WI38 (cell line): Measurements from ENCODE around the gene ABCC12.

Source experiments
- H3K4me3 ChIP-seq: 2 replicates; pipeline ENCODE4 v1.5.1; 2011; ENCODE audit warnings: low read depth, mild to moderate bottlenecking, control low read depth, low read length
- TF ChIP-seq, protein P1 (sequence below): IDR thresholded peaks from 2 replicates; pipeline ENCODE4 v1.5.1; 2012; ENCODE audit warnings: low read depth, mild to moderate bottlenecking, control low read depth, low read length

ABCC12 gene

DNA sequence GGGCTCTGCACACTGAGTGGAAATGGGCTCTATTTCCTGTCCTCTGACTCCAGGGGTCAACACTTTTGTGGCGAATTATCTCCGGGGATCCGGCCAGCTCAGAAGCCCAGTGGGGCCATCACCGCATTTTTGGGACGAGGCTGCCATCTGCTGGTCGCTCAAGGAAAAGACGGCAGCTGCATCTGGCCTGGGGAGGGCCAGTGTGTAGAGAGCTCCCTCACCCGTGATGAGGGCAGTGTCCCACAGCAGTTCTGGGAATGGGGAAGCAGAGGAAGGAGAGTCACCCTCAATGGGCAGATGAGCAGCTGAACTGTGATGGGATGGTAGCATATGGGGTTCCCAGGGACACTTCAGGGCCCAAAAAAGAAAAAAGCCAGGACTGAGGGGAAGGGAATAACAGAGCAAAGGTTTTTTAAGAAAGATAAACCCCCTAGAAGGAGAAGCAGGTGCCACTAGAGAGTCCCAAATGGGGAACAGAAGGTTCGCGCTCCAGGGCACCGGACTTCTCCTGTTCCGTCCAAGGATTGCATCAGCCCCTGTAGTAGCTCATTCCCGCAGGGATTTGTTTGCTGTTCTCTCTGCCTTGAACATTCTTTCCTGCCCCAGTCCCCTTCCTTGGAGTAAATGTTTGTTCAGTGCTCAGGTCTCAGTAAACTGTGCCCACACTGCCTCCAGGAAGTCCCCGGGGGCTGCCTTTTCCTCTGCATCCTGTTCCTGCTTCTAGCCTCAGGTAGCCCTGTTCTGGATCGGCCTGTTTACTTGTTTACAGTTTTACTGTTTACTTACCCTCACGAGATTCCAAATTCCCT is 9.3 kb upstream of the ABCC12 start:
- no peak overlapping the region for H3K4me3 ChIP-seq
- TF ChIP-seq, protein P1, sequence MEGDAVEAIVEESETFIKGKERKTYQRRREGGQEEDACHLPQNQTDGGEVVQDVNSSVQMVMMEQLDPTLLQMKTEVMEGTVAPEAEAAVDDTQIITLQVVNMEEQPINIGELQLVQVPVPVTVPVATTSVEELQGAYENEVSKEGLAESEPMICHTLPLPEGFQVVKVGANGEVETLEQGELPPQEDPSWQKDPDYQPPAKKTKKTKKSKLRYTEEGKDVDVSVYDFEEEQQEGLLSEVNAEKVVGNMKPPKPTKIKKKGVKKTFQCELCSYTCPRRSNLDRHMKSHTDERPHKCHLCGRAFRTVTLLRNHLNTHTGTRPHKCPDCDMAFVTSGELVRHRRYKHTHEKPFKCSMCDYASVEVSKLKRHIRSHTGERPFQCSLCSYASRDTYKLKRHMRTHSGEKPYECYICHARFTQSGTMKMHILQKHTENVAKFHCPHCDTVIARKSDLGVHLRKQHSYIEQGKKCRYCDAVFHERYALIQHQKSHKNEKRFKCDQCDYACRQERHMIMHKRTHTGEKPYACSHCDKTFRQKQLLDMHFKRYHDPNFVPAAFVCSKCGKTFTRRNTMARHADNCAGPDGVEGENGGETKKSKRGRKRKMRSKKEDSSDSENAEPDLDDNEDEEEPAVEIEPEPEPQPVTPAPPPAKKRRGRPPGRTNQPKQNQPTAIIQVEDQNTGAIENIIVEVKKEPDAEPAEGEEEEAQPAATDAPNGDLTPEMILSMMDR: peak; percentile 68

DNA sequence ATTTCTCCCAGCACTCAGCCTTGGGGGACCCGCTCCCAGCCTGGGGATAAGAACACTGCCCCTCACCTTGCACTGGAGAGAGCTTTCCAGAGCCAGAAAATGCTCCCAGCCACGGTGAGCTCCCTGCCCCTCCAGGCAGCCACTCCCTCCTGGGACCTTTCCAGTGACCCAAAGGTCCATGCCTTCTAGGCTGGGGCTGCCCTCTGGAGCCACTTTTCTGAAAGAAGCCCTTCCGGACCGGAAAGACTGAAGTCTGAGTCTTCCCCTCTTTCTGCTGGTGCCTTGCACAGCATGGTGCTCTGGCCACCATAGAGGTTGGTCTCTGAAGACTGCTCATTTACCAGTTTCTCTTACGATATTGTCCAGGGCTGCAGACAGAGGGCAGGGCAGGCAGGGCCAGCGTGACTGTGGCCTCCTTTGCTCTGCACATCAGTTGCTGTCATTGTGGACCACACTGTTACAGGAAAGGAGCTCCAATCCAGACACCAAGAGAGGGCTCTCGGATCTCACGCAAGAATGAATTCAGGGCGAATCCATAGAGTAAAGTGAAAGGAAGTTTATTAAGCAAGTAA is 7.1 kb upstream of the ABCC12 start:
- TF ChIP-seq, protein P1: no peak
- no peak overlapping the region for H3K4me3 ChIP-seq

DNA sequence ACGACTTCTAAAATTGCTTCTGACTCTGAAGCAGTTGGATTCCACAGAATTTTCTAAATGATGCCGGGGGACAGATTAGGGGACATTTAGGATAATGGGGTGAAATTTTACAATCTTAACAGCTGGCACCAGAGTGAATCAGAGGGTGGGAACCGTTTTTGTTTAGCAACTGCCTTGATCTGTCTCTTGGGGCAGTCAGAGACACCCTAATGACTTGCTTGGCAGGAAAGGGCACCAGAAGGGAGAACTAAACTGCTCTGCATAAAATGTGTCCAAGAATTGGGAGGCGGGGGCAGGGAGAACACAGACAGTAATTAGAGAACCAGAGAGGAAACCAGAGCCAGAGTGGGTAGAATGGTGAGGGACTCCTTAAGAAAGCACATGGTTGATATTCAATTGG is 6.1 kb upstream of the ABCC12 start:
- no peak overlapping the region for H3K4me3 ChIP-seq
- TF ChIP-seq, protein P1: no peak

- no peak overlapping the region for H3K4me3 ChIP-seq
- TF ChIP-seq, protein P1: no peak
Measured at GRCh38 chr16:48160575-48160974, 4.8 kb upstream of the ABCC12 start.

GRCh38 chr16:48158296-48158695 is 2.5 kb upstream of the ABCC12 start:
- TF ChIP-seq, protein P1: no peak

DNA sequence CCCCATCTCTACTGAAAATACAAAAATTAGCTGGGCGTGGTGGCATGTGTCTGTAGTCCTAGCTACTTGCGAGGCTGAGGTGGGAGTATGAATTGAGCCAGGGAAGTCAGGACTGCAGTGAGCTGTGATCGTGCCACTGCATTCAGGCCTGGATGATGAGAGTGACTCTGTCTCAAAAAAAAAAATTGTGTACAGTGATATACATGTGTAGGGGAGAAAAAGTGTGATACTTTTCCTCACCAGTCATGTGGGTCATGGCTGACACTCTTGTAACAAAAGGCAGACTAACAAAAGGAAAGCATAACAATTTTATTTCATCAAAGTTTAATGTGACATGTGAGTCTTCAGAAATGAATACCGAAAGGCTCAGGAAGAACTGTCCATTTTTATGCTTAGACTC is 2.0 kb upstream of the ABCC12 start:
- TF ChIP-seq, protein P1: no peak
- H3K4me3 ChIP-seq: no peak overlapping the region

More at GRCh38 chr16:48158296-48158695, 2.5 kb upstream of the ABCC12 start:
- no peak overlapping the region for H3K4me3 ChIP-seq

GRCh38 chr16:48157302-48157701 is 1.5 kb upstream of the ABCC12 start:
- TF ChIP-seq, protein P1: 0 out of 2 replicates have a peak, but pooled peaks have one; percentile 1
- H3K4me3 ChIP-seq: no peak overlapping the region
